ENCODE data around the gene MEX3C.

GRCh38 chr18:51151568-51152511 lies 45.6 kb downstream of the MEX3C start:
- TF ChIP-seq CTCF (conservative IDR thresholded peaks at IDR 0.05) (no peak), ZFX (IDR thresholded peaks at IDR 0.05) (no peak)
